K562 (cell line): Measurements from ENCODE around the gene CFAP97D2. TPM values are rescaled to one million over a fixed set of nuclear protein-coding genes. Genes with fewer than 3 reads are reported as not detected.

Source experiments
- DDX20 ChIP-seq: fragments of 450-650 bp; IDR thresholded peaks from 2 replicates; pipeline ENCODE4 v1.6.1; 2016; ENCODE audit warnings: missing genetic modification characterization, low read depth, mild to moderate bottlenecking, missing compliant biosample characterization, moderate library complexity
- EP300 ChIP-seq: IDR thresholded peaks from 2 replicates; pipeline ENCODE4 v1.6.1; 2012; ENCODE audit warnings: low read length, improper control_type of control experiment
- ESRRB ChIP-seq: fragments of 250-450 bp; sonication (Bioruptor Pico); IDR thresholded peaks from 2 replicates; pipeline ENCODE4 v1.5.0; 2020; ENCODE audit warnings: mild to moderate bottlenecking, moderate library complexity, borderline replicate concordance
- ETS2 ChIP-seq: IDR thresholded peaks from 2 replicates; pipeline ENCODE4 v1.6.1; 2016; ENCODE audit warnings: borderline replicate concordance, missing genetic modification characterization, mild to moderate bottlenecking, moderate library complexity, missing compliant biosample characterization; ENCODE audit not compliant: poor library complexity, severe bottlenecking
- HDAC6 ChIP-seq: IDR thresholded peaks from 2 replicates; pipeline ENCODE4 v1.6.1; 2012; ENCODE audit warnings: low read depth, mild to moderate bottlenecking, control low read depth, inconsistent platforms, low read length, moderate library complexity
- HSF4 ChIP-seq: fragments of 250-450 bp; sonication (Bioruptor Pico); IDR thresholded peaks from 2 replicates; pipeline ENCODE4 v2.1.2; 2022; ENCODE audit warnings: mild to moderate bottlenecking, moderate library complexity, borderline replicate concordance
- MYC ChIP-seq, 2 experiments: fragments of 250-450 bp in 1 of 2; sonication (Bioruptor Pico) in 1 of 2; IDR thresholded peaks; 2 replicates each; pipeline versions ENCODE4 v1.5.1 to v1.6.1; 2012 to 2021; ENCODE audit warnings: low read depth in 2 of 2, borderline replicate concordance in 1 of 2, improper control_type of control experiment in 1 of 2, low read length in 1 of 2, mild to moderate bottlenecking in 1 of 2, moderate library complexity in 1 of 2
- SP2 ChIP-seq: IDR thresholded peaks from 2 replicates; pipeline ENCODE4 v1.6.1; 2011; ENCODE audit warnings: mild to moderate bottlenecking, low read depth, low read length, moderate library complexity; ENCODE audit not compliant: poor library complexity, severe bottlenecking; ENCODE audit errors: extremely low read depth
- SRSF1 ChIP-seq: fragments of 200-400 bp; formaldehyde crosslinking; IDR thresholded peaks from 2 replicates; pipeline ENCODE4 v1.6.1; 2017; ENCODE audit warnings: mild to moderate bottlenecking, low read depth, low read length, moderate library complexity
- TAF9B ChIP-seq: fragments of 450-650 bp; IDR thresholded peaks from 2 replicates; pipeline ENCODE4 v1.6.1; 2018; ENCODE audit warnings: mild to moderate bottlenecking; ENCODE audit not compliant: partially characterized antibody
- TRIM24 ChIP-seq, 2 experiments: fragments of 450-650 bp; IDR thresholded peaks; 2 replicates each; pipeline ENCODE4 v1.6.1; 2016
- TRIM28 ChIP-seq: fragments of 450-650 bp; IDR thresholded peaks from 2 replicates; pipeline ENCODE4 v1.6.1; 2017
- ZEB2 ChIP-seq: fragments of 450-650 bp; IDR thresholded peaks from 2 replicates; pipeline ENCODE4 v1.6.1; 2016
- ZNF121 ChIP-seq: sonication (generic); formaldehyde crosslinking; conservative IDR thresholded peaks from 2 replicates; pipeline ENCODE4 v1.8.0; 2022; ENCODE audit warnings: missing genetic modification reagents
- ZNF133 ChIP-seq: fragments of 250-450 bp; sonication (Bioruptor Pico); IDR thresholded peaks from 2 replicates; pipeline ENCODE4 v1.4.0; 2020; ENCODE audit warnings: mild to moderate bottlenecking
- ZNF146 ChIP-seq: IDR thresholded peaks from one replicate; pipeline ENCODE4 v1.6.1; 2018; ENCODE audit warnings: missing compliant biosample characterization; ENCODE audit not compliant: unreplicated experiment
- polyA plus RNA-seq, 8 experiments: library from polyadenylated mRNA; depleted of rRNA in 4 of 8; stranded (reverse) in 5 of 8; unstranded in 3 of 8; fragments of >200 nt; fragmentation: Nextera tagmentation in 2 of 8; fragmentation: Illumina TruSeq in 1 of 8; extraction: Ambion mirVana in 2 of 8; extraction: Trizol in 1 of 8; gene quantifications; 2 replicates each; pipeline versions ENCODE4 v1.2.1 to v1.2.3, GENCODE V29; 2011 to 2014; ENCODE audit warnings: inconsistent platforms in 1 of 8, missing spikeins in 1 of 8
- total RNA-seq, 7 experiments: library from RNA; depleted of rRNA in 6 of 7; stranded (reverse); fragments of >200 nt in 6 of 7; fragmentation: Illumina TruSeq in 2 of 7; extraction: Trizol in 2 of 7; gene quantifications; 2 replicates each; pipeline versions ENCODE4 v1.2.1 to v1.2.3, GENCODE V29; 2011 to 2021; ENCODE audit warnings: low replicate concordance in 1 of 7
- TF ChIP-seq, protein P1 (sequence below): IDR thresholded peaks from 2 replicates; pipeline ENCODE4 v1.6.1; 2011; ENCODE audit not compliant: insufficient read length; ENCODE audit errors: extremely low read depth
- TF ChIP-seq, protein P2 (sequence below), 2 experiments: fragments of 450-650 bp in 1 of 2; sonication (generic) in 1 of 2; formaldehyde crosslinking; conservative IDR thresholded peaks; 2 replicates each; pipeline versions ENCODE4 v1.4.0 to v1.8.1; 2020 to 2022; ENCODE audit warnings: mild to moderate bottlenecking in 1 of 2, missing genetic modification reagents in 1 of 2
- TF ChIP-seq, protein P3 (sequence below): fragments of 450-650 bp; IDR thresholded peaks from one replicate; pipeline ENCODE4 v1.6.1; 2018; ENCODE audit warnings: mild to moderate bottlenecking, moderate library complexity; ENCODE audit not compliant: partially characterized antibody
- TF ChIP-seq, protein P4 (sequence below): sonication (generic); formaldehyde crosslinking; IDR thresholded peaks from 2 replicates; pipeline ENCODE4 v1.8.0; 2023; ENCODE audit warnings: mild to moderate bottlenecking, missing genetic modification reagents

The CFAP97D2 gene
- total and polyA plus RNA-seq, 9 of the 15 experiments (the other 6 are each of a cell fraction or from before 2014, with no cell fraction given): not detected

DNA sequence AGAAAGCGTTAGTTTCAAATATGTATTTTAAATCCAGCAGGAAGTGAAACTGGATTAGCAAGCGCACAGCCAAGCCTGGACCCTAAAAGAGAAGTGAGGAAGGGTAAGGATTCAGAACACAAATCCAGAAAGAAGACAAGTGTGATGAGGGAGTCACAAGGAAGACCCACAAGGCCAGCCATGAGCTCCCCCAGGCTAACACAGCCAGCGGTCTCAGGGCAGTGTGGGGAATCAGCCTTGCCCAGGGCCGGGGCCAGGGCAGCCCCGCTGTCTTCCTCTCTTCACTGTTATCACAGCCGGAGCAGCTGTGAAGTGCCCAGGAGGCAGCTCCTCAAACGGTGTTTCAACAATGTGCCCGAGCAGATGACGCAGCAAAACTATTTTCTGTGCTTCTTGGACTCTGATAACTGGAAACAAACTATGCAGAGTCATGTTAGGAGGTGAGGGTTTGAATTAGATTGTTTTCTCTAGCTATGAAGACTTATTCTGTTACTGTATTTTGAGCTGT, 43.5 kb downstream of the CFAP97D2 start (continued):
- TF ChIP-seq ETS2 (tag) (no peak), ZNF121 (CRISPR knock-in tag) (no peak), TRIM24 (IDR thresholded peaks at IDR 0.05) (peak; percentile 73 to 84), TRIM28 (no peak), MYC (IDR thresholded peaks at IDR 0.05; ENCODE audit: low read depth, low read length) (peak; percentile 66), MYC (CRISPR knock-in tag; IDR thresholded peaks at IDR 0.05; ENCODE audit: borderline replicate concordance, low read depth) (no peak), ZEB2 (peak; percentile 59; the same call in 1 of the 2 replicates), ZNF146 (CRISPR knock-in tag) (no peak), ZNF133 (no peak), SP2 (no peak), EP300 (peak; percentile 84; the same call in 1 of the 2 replicates), HDAC6 (no peak), HSF4 (CRISPR knock-in tag) (no peak), DDX20 (tag) (no peak), TAF9B (peak; percentile 60), SRSF1 (no peak), ESRRB (CRISPR knock-in tag) (no peak)
- TF ChIP-seq, protein P1, sequence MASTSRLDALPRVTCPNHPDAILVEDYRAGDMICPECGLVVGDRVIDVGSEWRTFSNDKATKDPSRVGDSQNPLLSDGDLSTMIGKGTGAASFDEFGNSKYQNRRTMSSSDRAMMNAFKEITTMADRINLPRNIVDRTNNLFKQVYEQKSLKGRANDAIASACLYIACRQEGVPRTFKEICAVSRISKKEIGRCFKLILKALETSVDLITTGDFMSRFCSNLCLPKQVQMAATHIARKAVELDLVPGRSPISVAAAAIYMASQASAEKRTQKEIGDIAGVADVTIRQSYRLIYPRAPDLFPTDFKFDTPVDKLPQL: no peak
- TF ChIP-seq, protein P2, sequence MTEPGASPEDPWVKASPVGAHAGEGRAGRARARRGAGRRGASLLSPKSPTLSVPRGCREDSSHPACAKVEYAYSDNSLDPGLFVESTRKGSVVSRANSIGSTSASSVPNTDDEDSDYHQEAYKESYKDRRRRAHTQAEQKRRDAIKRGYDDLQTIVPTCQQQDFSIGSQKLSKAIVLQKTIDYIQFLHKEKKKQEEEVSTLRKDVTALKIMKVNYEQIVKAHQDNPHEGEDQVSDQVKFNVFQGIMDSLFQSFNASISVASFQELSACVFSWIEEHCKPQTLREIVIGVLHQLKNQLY (CRISPR knock-in tag; conservative IDR thresholded peaks at IDR 0.05): no peak
- TF ChIP-seq, protein P3, sequence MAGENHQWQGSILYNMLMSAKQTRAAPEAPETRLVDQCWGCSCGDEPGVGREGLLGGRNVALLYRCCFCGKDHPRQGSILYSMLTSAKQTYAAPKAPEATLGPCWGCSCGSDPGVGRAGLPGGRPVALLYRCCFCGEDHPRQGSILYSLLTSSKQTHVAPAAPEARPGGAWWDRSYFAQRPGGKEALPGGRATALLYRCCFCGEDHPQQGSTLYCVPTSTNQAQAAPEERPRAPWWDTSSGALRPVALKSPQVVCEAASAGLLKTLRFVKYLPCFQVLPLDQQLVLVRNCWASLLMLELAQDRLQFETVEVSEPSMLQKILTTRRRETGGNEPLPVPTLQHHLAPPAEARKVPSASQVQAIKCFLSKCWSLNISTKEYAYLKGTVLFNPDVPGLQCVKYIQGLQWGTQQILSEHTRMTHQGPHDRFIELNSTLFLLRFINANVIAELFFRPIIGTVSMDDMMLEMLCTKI: no peak
- TF ChIP-seq, protein P4, sequence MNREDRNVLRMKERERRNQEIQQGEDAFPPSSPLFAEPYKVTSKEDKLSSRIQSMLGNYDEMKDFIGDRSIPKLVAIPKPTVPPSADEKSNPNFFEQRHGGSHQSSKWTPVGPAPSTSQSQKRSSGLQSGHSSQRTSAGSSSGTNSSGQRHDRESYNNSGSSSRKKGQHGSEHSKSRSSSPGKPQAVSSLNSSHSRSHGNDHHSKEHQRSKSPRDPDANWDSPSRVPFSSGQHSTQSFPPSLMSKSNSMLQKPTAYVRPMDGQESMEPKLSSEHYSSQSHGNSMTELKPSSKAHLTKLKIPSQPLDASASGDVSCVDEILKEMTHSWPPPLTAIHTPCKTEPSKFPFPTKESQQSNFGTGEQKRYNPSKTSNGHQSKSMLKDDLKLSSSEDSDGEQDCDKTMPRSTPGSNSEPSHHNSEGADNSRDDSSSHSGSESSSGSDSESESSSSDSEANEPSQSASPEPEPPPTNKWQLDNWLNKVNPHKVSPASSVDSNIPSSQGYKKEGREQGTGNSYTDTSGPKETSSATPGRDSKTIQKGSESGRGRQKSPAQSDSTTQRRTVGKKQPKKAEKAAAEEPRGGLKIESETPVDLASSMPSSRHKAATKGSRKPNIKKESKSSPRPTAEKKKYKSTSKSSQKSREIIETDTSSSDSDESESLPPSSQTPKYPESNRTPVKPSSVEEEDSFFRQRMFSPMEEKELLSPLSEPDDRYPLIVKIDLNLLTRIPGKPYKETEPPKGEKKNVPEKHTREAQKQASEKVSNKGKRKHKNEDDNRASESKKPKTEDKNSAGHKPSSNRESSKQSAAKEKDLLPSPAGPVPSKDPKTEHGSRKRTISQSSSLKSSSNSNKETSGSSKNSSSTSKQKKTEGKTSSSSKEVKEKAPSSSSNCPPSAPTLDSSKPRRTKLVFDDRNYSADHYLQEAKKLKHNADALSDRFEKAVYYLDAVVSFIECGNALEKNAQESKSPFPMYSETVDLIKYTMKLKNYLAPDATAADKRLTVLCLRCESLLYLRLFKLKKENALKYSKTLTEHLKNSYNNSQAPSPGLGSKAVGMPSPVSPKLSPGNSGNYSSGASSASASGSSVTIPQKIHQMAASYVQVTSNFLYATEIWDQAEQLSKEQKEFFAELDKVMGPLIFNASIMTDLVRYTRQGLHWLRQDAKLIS (CRISPR knock-in tag): no peak
